Hepatocyte (in vitro differentiated cells): ENCODE results near the gene UGT1A5. TPM values are rescaled to one million over a fixed set of nuclear protein-coding genes. Genes with fewer than 3 reads are reported as not detected.

Experiments
- DNase-seq: peaks from one replicate; pipeline ENCODE4 v3.0.0-alpha.2; 2016; ENCODE audit warnings: low spot score
- H2AFZ ChIP-seq: fragments of 200-600 bp; sonication (generic); 2 replicates; pipeline ENCODE4 v1.6.0; 2016; ENCODE audit warnings: antibody characterized with exemption, mild to moderate bottlenecking
- H3K27ac ChIP-seq: fragments of 200-600 bp; sonication (generic); 2 replicates; pipeline ENCODE4 v1.5.1; 2016; ENCODE audit warnings: mild to moderate bottlenecking
- H3K27me3 ChIP-seq: fragments of 200-600 bp; sonication (generic); 2 replicates; pipeline ENCODE4 v1.6.1; 2016
- H3K36me3 ChIP-seq: fragments of 200-600 bp; sonication (generic); replicated peaks from 2 replicates; pipeline ENCODE4 v1.5.1; 2016; ENCODE audit warnings: low read depth; ENCODE audit not compliant: insufficient read depth
- H3K4me1 ChIP-seq: fragments of 200-600 bp; sonication (generic); 2 replicates; pipeline ENCODE4 v1.5.1; 2016; ENCODE audit warnings: mild to moderate bottlenecking, moderate library complexity; ENCODE audit not compliant: insufficient read depth
- H3K4me2 ChIP-seq: fragments of 200-600 bp; sonication (generic); 2 replicates; pipeline ENCODE4 v1.6.0; 2016
- H3K4me3 ChIP-seq: fragments of 200-600 bp; sonication (generic); 2 replicates; pipeline ENCODE4 v1.5.1; 2016; ENCODE audit warnings: mild to moderate bottlenecking
- H3K79me2 ChIP-seq: fragments of 200-600 bp; sonication (generic); 2 replicates; pipeline ENCODE4 v1.6.0; 2017; ENCODE audit warnings: mild to moderate bottlenecking
- H3K9me2 ChIP-seq: fragments of 200-600 bp; sonication (generic); replicated peaks from 2 replicates; pipeline ENCODE4 v1.6.0; 2017; ENCODE audit warnings: mild to moderate bottlenecking; ENCODE audit not compliant: insufficient read depth
- H3K9me3 ChIP-seq: fragments of 200-600 bp; sonication (generic); 2 replicates; pipeline ENCODE4 v1.5.1; 2016; ENCODE audit warnings: low read depth, mild to moderate bottlenecking
- H4K20me1 ChIP-seq: fragments of 200-600 bp; sonication (generic); 2 replicates; pipeline ENCODE4 v1.6.0; 2016; ENCODE audit warnings: mild to moderate bottlenecking; ENCODE audit not compliant: insufficient read depth, poor library complexity, severe bottlenecking
- CTCF ChIP-seq: fragments of 200-600 bp; sonication (generic); IDR thresholded peaks from 2 replicates; pipeline ENCODE4 v1.5.1; 2016; ENCODE audit warnings: antibody characterized with exemption, mild to moderate bottlenecking; ENCODE audit not compliant: poor library complexity
- EZH2 ChIP-seq: fragments of 200-600 bp; sonication (generic); IDR thresholded peaks from 2 replicates; pipeline ENCODE4 v1.6.1; 2016; ENCODE audit warnings: antibody characterized with exemption, mild to moderate bottlenecking, borderline replicate concordance
- EZH2phosphoT487 ChIP-seq: fragments of 200-600 bp; sonication (generic); IDR thresholded peaks from one replicate; pipeline ENCODE4 v1.6.1; 2018; ENCODE audit warnings: antibody characterized with exemption, mild to moderate bottlenecking, low read depth, moderate library complexity; ENCODE audit not compliant: unreplicated experiment, severe bottlenecking
- WGBS: methylation state at CpG from one replicate; pipeline ENCODE4 v1.1.6; 2016; ENCODE audit warnings: low lambda C conversion rate; ENCODE audit errors: missing lambda C conversion rate; 5-methylcytosine and 5-hydroxymethylcytosine counted together
- polyA plus RNA-seq: library from polyadenylated mRNA; unstranded; fragments of >200 nt; fragmentation: Nextera tagmentation; extraction: Ambion mirVana; gene quantifications from 2 replicates; pipeline ENCODE4 v1.2.1, GENCODE V29; 2016
- total RNA-seq: library from RNA; depleted of rRNA; stranded (reverse); fragments of >200 nt; gene quantifications from 2 replicates; pipeline ENCODE4 v1.2.3, GENCODE V29; 2014

Gene UGT1A5
- total and polyA plus RNA-seq, 2 experiments from 2014 or later: not detected

DNA sequence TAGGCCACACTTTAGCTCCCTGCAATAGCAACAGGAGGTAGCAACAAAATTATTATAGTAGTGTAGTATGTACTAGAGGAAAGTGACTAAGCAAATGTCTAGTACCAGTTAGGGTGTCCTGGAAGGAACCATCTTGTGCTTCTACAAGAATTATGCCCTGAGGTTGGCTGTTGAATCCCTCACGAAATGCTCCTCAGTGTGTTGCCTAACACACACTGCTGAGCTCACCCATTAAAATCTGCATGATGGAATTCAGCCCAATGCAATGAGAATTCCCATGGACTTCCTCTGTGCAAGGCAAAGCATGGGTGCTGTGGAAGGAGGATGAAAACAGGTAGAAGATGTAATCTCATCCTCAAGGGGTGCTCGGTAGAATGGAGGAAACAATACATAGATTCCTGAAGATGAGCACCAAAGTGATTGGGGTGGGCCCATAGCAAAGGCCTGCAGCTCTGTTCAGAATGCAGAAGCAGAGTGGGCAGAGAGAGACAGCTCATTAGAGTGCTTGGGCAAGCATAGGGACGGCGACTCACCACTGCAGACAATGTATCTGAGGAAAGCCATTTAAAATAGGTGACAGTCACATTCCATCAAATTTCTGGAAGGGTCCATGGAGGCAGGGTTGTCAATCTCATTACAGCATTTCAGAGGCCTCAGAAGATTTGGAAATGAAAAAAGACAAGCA is 32.2 kb upstream of the UGT1A5 start:
- H2AFZ ChIP-seq: no peak overlapping the region
- no peaks in the 10 kb centered on the region for H3K4me1 ChIP-seq
- H3K36me3 ChIP-seq: no peaks in the 10 kb centered on the region
- no peaks in the 10 kb centered on the region for H3K27me3 ChIP-seq
- no peaks in the 10 kb centered on the region for H3K79me2 ChIP-seq
- H3K9me2 ChIP-seq: no peaks in the 10 kb centered on the region
- no peaks in the 10 kb centered on the region for H4K20me1 ChIP-seq
- no peaks in the 10 kb centered on the region for H3K9me3 ChIP-seq
- WGBS: 97% methylated on average over 4 of the region's 4 CpGs
- DNase-seq: no peak
- no peak overlapping the region for H3K4me3 ChIP-seq
- no peak overlapping the region for H3K4me2 ChIP-seq
- no peak overlapping the region for H3K27ac ChIP-seq
- TF ChIP-seq EZH2 (no peak), CTCF (no peak), EZH2phosphoT487 (no peak)

- Histone ChIP-seq H3K27ac (no peak within 1 kb of the TSS), H3K36me3 (no peaks in the 10 kb centered on the region), H3K9me2 (no peaks in the 10 kb centered on the region), H2AFZ (no peak within 1 kb of the TSS), H3K79me2 (no peaks in the 10 kb centered on the region), H3K9me3 (no peaks in the 10 kb centered on the region), H3K4me1 (no peaks in the 10 kb centered on the region), H3K4me2 (no peak within 1 kb of the TSS), H3K4me3 (no peak within 1 kb of the TSS), H3K27me3 (no peaks in the 10 kb centered on the region), H4K20me1 (no peaks in the 10 kb centered on the region)
- WGBS: 92% methylated on average over 5 of the region's 5 CpGs
- DNase-seq: no peak
- TF ChIP-seq CTCF (no peak), EZH2phosphoT487 (no peak), EZH2 (no peak)
Observed at GRCh38 chr2:233681521-233682099, 31.1 kb upstream of the UGT1A5 start, which contains the start of gene UGT1A7. Gene UGT1A7 (plus strand): TSS chr2:233681901. CDS start chr2:233681938, 37 bp downstream.

DNA sequence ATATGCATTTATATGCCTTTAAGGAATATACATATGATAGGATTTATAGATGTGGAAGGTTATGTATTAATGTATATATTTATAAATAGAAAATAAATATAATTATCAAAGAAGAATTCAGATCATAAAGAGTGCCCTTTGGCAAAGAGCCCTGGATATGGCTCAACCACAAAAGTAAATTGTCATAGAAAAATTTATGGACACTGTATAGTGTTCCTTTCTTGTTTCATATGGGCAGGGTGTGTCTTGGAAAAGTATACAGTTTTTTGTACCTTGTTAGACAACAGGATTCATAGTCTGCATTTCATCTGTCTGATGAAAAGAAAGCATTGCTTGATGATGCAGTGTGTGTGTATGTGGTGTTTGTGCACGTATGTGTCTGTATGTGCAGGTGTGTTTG is 28.1 kb upstream of the UGT1A5 start:
- Histone ChIP-seq H3K36me3 (no peaks in the 10 kb centered on the region), H3K27me3 (no peaks in the 10 kb centered on the region), H3K27ac (no peak overlapping the region), H3K4me2 (no peak overlapping the region), H3K9me2 (no peaks in the 10 kb centered on the region), H3K4me3 (no peak overlapping the region), H3K9me3 (no peaks in the 10 kb centered on the region), H3K79me2 (no peaks in the 10 kb centered on the region), H2AFZ (no peak overlapping the region), H3K4me1 (no peaks in the 10 kb centered on the region), H4K20me1 (no peaks in the 10 kb centered on the region)
- DNase-seq: no peak
- 90% methylated on average over 1 of the region's 1 CpG for WGBS
- no peak for TF ChIP-seq EZH2
- no peak for TF ChIP-seq EZH2phosphoT487
- no peak for TF ChIP-seq CTCF
